HEK293T (cell line): ENCODE data around the gene TMC8.

Experiments
- ELF4 ChIP-seq: fragments of 450-650 bp; IDR thresholded peaks from 2 replicates; pipeline ENCODE4 v1.6.1; 2017; ENCODE audit warnings: antibody characterized with exemption
- FOXA1 ChIP-seq: fragments of 450-650 bp; IDR thresholded peaks from 2 replicates; pipeline ENCODE4 v1.6.1; 2016; ENCODE audit warnings: mild to moderate bottlenecking
- FOXM1 ChIP-seq: fragments of 450-650 bp; IDR thresholded peaks from 2 replicates; pipeline ENCODE4 v1.6.1; 2017; ENCODE audit warnings: mild to moderate bottlenecking, borderline replicate concordance
- NFRKB ChIP-seq: fragments of 450-650 bp; IDR thresholded peaks from 2 replicates; pipeline ENCODE4 v1.6.1; 2016; ENCODE audit warnings: mild to moderate bottlenecking, moderate library complexity
- SP1 ChIP-seq: fragments of 450-650 bp; IDR thresholded peaks from 2 replicates; pipeline ENCODE4 v1.6.1; 2017
- ZNF384 ChIP-seq: fragments of 450-650 bp; IDR thresholded peaks from 2 replicates; pipeline ENCODE4 v1.6.1; 2016
- TF ChIP-seq, protein P1 (sequence below): fragments of 450-650 bp; IDR thresholded peaks from 2 replicates; pipeline ENCODE4 v1.6.1; 2016

DNA sequence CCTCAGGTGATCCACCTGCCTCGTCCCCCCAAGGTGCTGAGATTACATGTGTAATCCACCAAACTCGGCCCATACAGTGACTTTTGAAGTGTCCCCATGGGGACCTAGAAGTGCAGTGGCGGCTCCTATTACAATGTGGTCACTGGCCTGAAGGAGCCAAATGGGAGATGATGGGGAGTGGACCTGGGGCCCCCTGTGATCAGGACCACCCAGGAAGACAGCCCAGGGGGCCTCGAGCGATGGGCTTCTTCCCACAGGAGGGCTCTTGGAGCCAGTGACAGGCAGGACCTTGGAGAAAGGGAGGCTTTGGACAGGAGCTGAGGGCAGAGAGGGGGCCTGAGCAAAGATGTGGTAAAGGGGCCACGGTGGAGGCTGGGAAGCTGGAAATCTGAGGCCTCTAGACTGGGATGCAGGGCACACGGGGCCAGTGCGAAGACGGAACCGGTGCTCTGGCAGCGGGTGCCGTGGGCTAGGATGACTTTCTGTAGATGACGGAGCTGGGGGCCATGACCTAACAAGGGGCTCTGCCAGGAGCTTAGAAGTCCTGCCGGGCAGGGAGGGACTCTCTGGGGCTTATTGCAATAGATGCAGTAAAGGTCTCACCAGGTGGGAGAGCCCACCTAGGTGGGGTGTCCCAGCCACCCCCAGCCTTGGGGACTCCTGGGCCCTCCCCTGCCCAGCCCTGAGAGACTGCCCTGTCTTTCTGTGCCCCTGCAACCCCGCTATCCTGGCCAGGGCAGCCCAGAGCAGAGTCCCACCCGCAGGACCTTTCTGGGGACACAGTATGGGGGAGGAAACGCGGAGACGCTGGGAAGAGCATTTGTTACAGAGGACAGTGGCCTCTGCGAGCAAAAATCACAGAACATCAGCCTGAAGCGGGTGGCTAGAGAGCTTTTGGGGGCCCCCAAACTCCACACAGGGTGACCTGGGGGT is 12.9 kb downstream of the TMC8 start:
- no peak for TF ChIP-seq FOXA1
- TF ChIP-seq NFRKB, result no peak
- TF ChIP-seq ZNF384, result no peak
- no peak for TF ChIP-seq SP1
- no peak for TF ChIP-seq ELF4
- TF ChIP-seq FOXM1, result no peak
- TF ChIP-seq, protein P1, sequence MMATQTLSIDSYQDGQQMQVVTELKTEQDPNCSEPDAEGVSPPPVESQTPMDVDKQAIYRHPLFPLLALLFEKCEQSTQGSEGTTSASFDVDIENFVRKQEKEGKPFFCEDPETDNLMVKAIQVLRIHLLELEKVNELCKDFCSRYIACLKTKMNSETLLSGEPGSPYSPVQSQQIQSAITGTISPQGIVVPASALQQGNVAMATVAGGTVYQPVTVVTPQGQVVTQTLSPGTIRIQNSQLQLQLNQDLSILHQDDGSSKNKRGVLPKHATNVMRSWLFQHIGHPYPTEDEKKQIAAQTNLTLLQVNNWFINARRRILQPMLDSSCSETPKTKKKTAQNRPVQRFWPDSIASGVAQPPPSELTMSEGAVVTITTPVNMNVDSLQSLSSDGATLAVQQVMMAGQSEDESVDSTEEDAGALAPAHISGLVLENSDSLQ, result no peak
